GM12801 (cell line): ENCODE results near the gene CDKN2A.

ENCODE experiments used
- TF ChIP-seq, protein P1 (sequence below): IDR thresholded peaks from one replicate; pipeline ENCODE4 v1.5.1; 2011; ENCODE audit warnings: control low read depth; ENCODE audit not compliant: insufficient read length; ENCODE audit errors: extremely low read depth

CDKN2A gene

DNA sequence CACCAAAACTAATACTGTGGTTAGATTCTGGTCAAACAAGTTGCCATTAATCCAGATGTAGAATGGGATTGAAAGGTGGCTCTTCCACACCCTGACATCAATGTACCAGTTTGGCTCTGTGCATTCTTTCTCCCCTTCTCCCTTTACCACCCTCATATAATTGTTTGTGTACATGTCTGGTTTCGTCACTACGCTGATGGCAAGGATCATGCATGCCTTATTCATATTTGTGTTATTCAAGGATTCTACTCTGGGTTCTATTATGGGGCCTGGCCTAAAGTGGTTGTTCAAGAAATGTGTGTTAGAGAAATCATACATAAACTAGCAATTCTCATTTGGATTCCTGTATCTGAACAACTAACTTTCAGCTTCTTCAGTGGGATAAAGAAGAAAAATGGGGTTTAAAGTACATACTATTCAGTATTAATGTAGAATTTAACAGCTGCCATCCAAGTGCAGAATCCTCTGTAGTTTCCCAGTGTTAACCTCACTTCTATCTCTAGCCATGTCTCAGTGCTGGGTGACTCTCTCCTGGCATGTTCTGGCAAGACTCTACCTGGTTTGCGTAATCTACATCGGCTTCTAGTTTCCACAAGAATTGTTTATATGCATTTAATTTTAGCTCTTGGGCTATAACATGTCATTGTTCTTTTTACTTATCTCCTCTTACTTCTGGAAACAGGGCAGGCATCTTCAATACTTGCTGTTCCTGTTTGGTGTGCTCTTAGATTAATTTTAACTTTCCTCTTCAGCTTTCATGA, 42.9 kb upstream of the CDKN2A start:
- TF ChIP-seq, protein P1, sequence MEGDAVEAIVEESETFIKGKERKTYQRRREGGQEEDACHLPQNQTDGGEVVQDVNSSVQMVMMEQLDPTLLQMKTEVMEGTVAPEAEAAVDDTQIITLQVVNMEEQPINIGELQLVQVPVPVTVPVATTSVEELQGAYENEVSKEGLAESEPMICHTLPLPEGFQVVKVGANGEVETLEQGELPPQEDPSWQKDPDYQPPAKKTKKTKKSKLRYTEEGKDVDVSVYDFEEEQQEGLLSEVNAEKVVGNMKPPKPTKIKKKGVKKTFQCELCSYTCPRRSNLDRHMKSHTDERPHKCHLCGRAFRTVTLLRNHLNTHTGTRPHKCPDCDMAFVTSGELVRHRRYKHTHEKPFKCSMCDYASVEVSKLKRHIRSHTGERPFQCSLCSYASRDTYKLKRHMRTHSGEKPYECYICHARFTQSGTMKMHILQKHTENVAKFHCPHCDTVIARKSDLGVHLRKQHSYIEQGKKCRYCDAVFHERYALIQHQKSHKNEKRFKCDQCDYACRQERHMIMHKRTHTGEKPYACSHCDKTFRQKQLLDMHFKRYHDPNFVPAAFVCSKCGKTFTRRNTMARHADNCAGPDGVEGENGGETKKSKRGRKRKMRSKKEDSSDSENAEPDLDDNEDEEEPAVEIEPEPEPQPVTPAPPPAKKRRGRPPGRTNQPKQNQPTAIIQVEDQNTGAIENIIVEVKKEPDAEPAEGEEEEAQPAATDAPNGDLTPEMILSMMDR, result no peak

DNA sequence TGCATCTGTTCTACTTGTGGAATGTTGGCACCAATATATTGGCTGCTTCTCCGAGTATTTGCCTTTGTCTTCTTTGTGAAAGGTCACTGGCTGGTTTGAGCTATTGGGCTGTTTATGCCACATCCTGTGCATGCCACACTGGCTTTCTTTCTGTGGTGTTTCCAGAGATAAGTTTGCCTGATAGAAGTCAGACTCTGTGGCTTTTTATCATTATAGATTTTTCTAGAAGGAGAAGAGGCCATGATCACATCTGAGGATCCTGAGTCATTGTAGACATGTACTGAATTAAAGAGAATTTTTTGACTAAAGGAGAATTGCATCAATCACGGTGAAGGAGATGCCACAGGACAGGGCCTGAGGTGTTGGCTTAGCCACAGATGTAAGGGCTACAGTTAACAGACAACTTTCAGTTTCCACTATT, 41.4 kb upstream of the CDKN2A start:
- TF ChIP-seq, protein P1, result no peak

- TF ChIP-seq, protein P1, result no peak
These were observed 38.9 kb upstream of the CDKN2A start for GRCh38 chr9:22033012-22033630.

- TF ChIP-seq, protein P1, result no peak
These were observed 37.6 kb upstream of the CDKN2A start for GRCh38 chr9:22031655-22032411.

- TF ChIP-seq, protein P1, result no peak
These were observed 36.0 kb upstream of the CDKN2A start for GRCh38 chr9:22030101-22030598.

GRCh38 chr9:22029231-22029630, 35.0 kb upstream of the CDKN2A start:
- TF ChIP-seq, protein P1, result no peak

DNA sequence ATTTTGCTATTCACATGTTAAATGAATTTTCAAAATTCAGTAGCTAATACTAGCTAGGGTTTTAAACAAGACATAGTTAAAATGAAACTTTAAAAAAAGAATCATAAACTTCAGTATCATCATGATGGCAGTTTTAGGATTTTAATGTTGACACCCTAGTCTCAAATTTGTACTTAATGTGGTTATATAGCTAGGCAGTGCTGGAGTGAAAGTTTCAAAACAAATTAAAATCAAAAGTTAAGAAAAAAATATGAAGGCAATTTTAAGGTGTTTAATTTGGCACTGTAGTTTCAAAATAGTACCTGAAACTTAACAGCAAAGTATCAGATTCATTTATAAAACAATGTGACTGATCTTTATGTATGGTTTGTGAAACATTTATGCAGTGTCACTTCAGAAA, 34.2 kb upstream of the CDKN2A start:
- TF ChIP-seq, protein P1, result no peak
